Measurements from ENCODE around the gene NAPB. TPM values are rescaled to one million over a fixed set of nuclear protein-coding genes. Genes with fewer than 3 reads are reported as not detected.

Gene NAPB
- total and polyA plus RNA-seq, 2 experiments from 2014 or later, result 5.9 to 8.1 TPM

- no peaks in the 10 kb centered on the region for H3K27me3 ChIP-seq (replicated peaks; ENCODE audit: insufficient read depth)
Measured at GRCh38 chr20:23409800-23410199, 11.5 kb downstream of the NAPB start.

GRCh38 chr20:23408957-23409356 is 12.3 kb downstream of the NAPB start:
- in situ Hi-C loops (cut with MboI), result no loop called here
- WGBS, 2 experiments (ENCODE audit: low coverage in 1 of 2, low lambda C conversion rate in 2 of 2, missing lambda C conversion rate in 2 of 2), result 100% methylated on average over 2 of the region's 2 CpGs
- Histone ChIP-seq H3K4me1 (ENCODE audit: insufficient read depth) (peaks cover 26% of the 10 kb centered on the region), H3K27me3 (replicated peaks; ENCODE audit: insufficient read depth) (no peaks in the 10 kb centered on the region), H2AFZ (no peak overlapping the region), H3K36me3 (ENCODE audit: low read depth) (no peaks in the 10 kb centered on the region), H3F3A (ENCODE audit: insufficient read depth) (no peaks in the 10 kb centered on the region), H3K4me2 (ENCODE audit: unreplicated experiment) (no peak overlapping the region), H3K9me3 (ENCODE audit: low read depth) (no peaks in the 10 kb centered on the region), H3K27ac (no peak overlapping the region), H3K9me2 (ENCODE audit: insufficient read depth) (no peaks in the 10 kb centered on the region), H3K79me2 (ENCODE audit: insufficient read depth) (peaks cover 100% of the 10 kb centered on the region), H3K4me3 (no peak overlapping the region), H3K9ac (no peak overlapping the region), H4K20me1 (ENCODE audit: insufficient read depth) (peaks cover 9% of the 10 kb centered on the region)
- TF ChIP-seq EZH2phosphoT487 (IDR thresholded peaks at IDR 0.05; ENCODE audit: insufficient read depth, low read depth) (no peak), EZH2 (IDR thresholded peaks at IDR 0.05; ENCODE audit: insufficient read depth, poor library complexity, severe bottlenecking) (no peak)
- DNase-seq, result no peak

More at GRCh38 chr20:23409800-23410199, 11.5 kb downstream of the NAPB start:
- Histone ChIP-seq H3F3A (ENCODE audit: insufficient read depth) (no peaks in the 10 kb centered on the region), H3K9me2 (ENCODE audit: insufficient read depth) (no peaks in the 10 kb centered on the region), H3K27ac (no peak overlapping the region), H3K36me3 (ENCODE audit: low read depth) (no peaks in the 10 kb centered on the region), H3K4me3 (no peak overlapping the region), H2AFZ (no peak overlapping the region), H3K79me2 (ENCODE audit: insufficient read depth) (peaks cover 100% of the 10 kb centered on the region), H4K20me1 (ENCODE audit: insufficient read depth) (peaks cover 5% of the 10 kb centered on the region), H3K9me3 (ENCODE audit: low read depth) (no peaks in the 10 kb centered on the region), H3K4me2 (ENCODE audit: unreplicated experiment) (no peak overlapping the region), H3K4me1 (ENCODE audit: insufficient read depth) (peaks cover 19% of the 10 kb centered on the region), H3K9ac (no peak overlapping the region)
- DNase-seq, result no peak
- TF ChIP-seq EZH2 (IDR thresholded peaks at IDR 0.05; ENCODE audit: insufficient read depth, poor library complexity, severe bottlenecking), result no peak
- no peak for TF ChIP-seq EZH2phosphoT487 (IDR thresholded peaks at IDR 0.05; ENCODE audit: insufficient read depth, low read depth)
- 78 to 83% methylated on average over 3 of the region's 3 CpGs for WGBS, 2 experiments (ENCODE audit: low coverage in 1 of 2, low lambda C conversion rate in 2 of 2, missing lambda C conversion rate in 2 of 2)
- in situ Hi-C loops (cut with MboI), result no loop called here

- Histone ChIP-seq H3K9me2 (ENCODE audit: insufficient read depth) (no peaks in the 10 kb centered on the region), H3K9ac (no peak overlapping the region), H3K27ac (no peak overlapping the region), H3K9me3 (ENCODE audit: low read depth) (no peaks in the 10 kb centered on the region), H3F3A (ENCODE audit: insufficient read depth) (no peaks in the 10 kb centered on the region), H3K4me2 (ENCODE audit: unreplicated experiment) (no peak overlapping the region), H3K36me3 (ENCODE audit: low read depth) (no peaks in the 10 kb centered on the region), H4K20me1 (ENCODE audit: insufficient read depth) (peaks cover 9% of the 10 kb centered on the region; the same call in 1 of the 2 replicates), H3K4me1 (ENCODE audit: insufficient read depth) (peaks cover 28% of the 10 kb centered on the region), H2AFZ (no peak overlapping the region), H3K27me3 (replicated peaks; ENCODE audit: insufficient read depth) (no peaks in the 10 kb centered on the region), H3K4me3 (no peak overlapping the region), H3K79me2 (ENCODE audit: insufficient read depth) (peaks cover 100% of the 10 kb centered on the region)
- no peak for TF ChIP-seq EZH2phosphoT487 (IDR thresholded peaks at IDR 0.05; ENCODE audit: insufficient read depth, low read depth)
- no peak for TF ChIP-seq EZH2 (IDR thresholded peaks at IDR 0.05; ENCODE audit: insufficient read depth, poor library complexity, severe bottlenecking)
- in situ Hi-C loops (cut with MboI), result no loop called here
- WGBS, 2 experiments (ENCODE audit: low coverage in 1 of 2, low lambda C conversion rate in 2 of 2, missing lambda C conversion rate in 2 of 2), result 96 to 97% methylated on average over 2 of the region's 2 CpGs
- DNase-seq, result no peak
Measured at GRCh38 chr20:23407781-23408464, 13.4 kb downstream of the NAPB start.

- peaks cover 22% of the 10 kb centered on the region for H3K4me1 ChIP-seq (ENCODE audit: insufficient read depth)
- H3K9me3 ChIP-seq (ENCODE audit: low read depth), result no peaks in the 10 kb centered on the region
- peaks cover 100% of the 10 kb centered on the region for H3K79me2 ChIP-seq (ENCODE audit: insufficient read depth)
- no peak overlapping the region for H3K27ac ChIP-seq
- no peak overlapping the region for H2AFZ ChIP-seq
- H3K36me3 ChIP-seq (ENCODE audit: low read depth), result no peaks in the 10 kb centered on the region
- H3K4me3 ChIP-seq, result no peak overlapping the region
- TF ChIP-seq EZH2 (IDR thresholded peaks at IDR 0.05; ENCODE audit: insufficient read depth, poor library complexity, severe bottlenecking), result no peak
- TF ChIP-seq EZH2phosphoT487 (IDR thresholded peaks at IDR 0.05; ENCODE audit: insufficient read depth, low read depth), result no peak
- WGBS, 2 experiments (ENCODE audit: low coverage in 1 of 2, low lambda C conversion rate in 2 of 2, missing lambda C conversion rate in 2 of 2), result 92 to 98% methylated on average over 1 of the region's 1 CpG
- no peaks in the 10 kb centered on the region for H3K27me3 ChIP-seq (replicated peaks; ENCODE audit: insufficient read depth)
- H3K9ac ChIP-seq, result no peak overlapping the region
- no peaks in the 10 kb centered on the region for H3K9me2 ChIP-seq (ENCODE audit: insufficient read depth)
- H3F3A ChIP-seq (ENCODE audit: insufficient read depth), result no peaks in the 10 kb centered on the region
- peaks cover 9% of the 10 kb centered on the region; the same call in 1 of the 2 replicates for H4K20me1 ChIP-seq (ENCODE audit: insufficient read depth)
- H3K4me2 ChIP-seq (ENCODE audit: unreplicated experiment), result no peak overlapping the region
- DNase-seq, result no peak
- in situ Hi-C loops (cut with MboI), result no loop called here
Measured at GRCh38 chr20:23406880-23407279, 14.4 kb downstream of the NAPB start.

Measured in GM23248 (cell line).